Measurements from ENCODE around the gene BAG3. TPM values are rescaled to one million over a fixed set of nuclear protein-coding genes. Genes with fewer than 3 reads are reported as not detected.

The BAG3 gene
- total and polyA plus RNA-seq, 2 of the 8 experiments (the other 6 are each of a cell fraction or from before 2014, with no cell fraction given) = 3.5 to 13.3 TPM

GRCh38 chr10:119724593-119725516 lies 73.7 kb downstream of the BAG3 start:
- H3K9ac ChIP-seq (replicated peaks in 1 of 4; ENCODE audit: extremely low read depth in 1 of 4, low read depth in 3 of 4, low read length in 3 of 4) = peak overlapping the region in 3 of 4 experiments; percentile 76 to 81 (median 79); a peak in 5 of 7 replicates
- H2AFZ ChIP-seq (ENCODE audit: low read length) = no peak overlapping the region
- H3K23ac ChIP-seq (ENCODE audit: insufficient read length) = no peak overlapping the region
- peak overlapping the region; percentile 45 to 99 (median 76) for H3K4me3 ChIP-seq (ENCODE audit: extremely low read depth in 1 of 4, insufficient read depth in 2 of 4, low read depth in 3 of 4, low read length in 4 of 4)
- peak overlapping the region; percentile 64 to 86 for H3K4me2 ChIP-seq (ENCODE audit: insufficient read depth in 1 of 2, low read depth in 2 of 2, low read length in 2 of 2)
- H3K79me1 ChIP-seq (ENCODE audit: low read depth, low read length) = peaks cover 3% of the 10 kb centered on the region; the same call in 1 of the 2 replicates
- peak overlapping the region; percentile 87; the same call in 1 of the 2 replicates for H2BK12ac ChIP-seq (ENCODE audit: low read depth, low read length)
- 0 out of 2 replicates have a peak overlapping the region, but pooled peaks have one; percentile 65 for H2AK5ac ChIP-seq (ENCODE audit: low read depth, low read length)
- H3K23me2 ChIP-seq (ENCODE audit: low read depth, low read length) = peaks cover 15% of the 10 kb centered on the region
- DNase-seq (ENCODE audit: low read depth in 1 of 2, low spot score in 2 of 2) (peak in 1 of 2 experiments; percentile 59), FAIRE-seq (no peak)
- no peak overlapping the region for H2BK20ac ChIP-seq (ENCODE audit: low read length)
- no peak overlapping the region for H3K27ac ChIP-seq (ENCODE audit: low read depth, low read length)
- H3K9me3 ChIP-seq (ENCODE audit: insufficient read depth in 2 of 2, low read depth in 1 of 2, low read length in 1 of 2) = peaks cover 3 to 14% of the 10 kb centered on the region in 2 experiments; a peak in 2 of 4 replicates
- H3K56ac ChIP-seq (replicated peaks; ENCODE audit: insufficient read length, low read depth, low read length) = no peak overlapping the region
- H4K5ac ChIP-seq (ENCODE audit: insufficient read length, low read depth, low read length) = peak overlapping the region; percentile 86
- no peak overlapping the region for H3K14ac ChIP-seq (ENCODE audit: insufficient read length)
- POLR2A ChIA-PET (ENCODE audit: partially characterized antibody) = interaction anchor here (0.5 to 2.9 kb wide), 10 partner anchors 9 to 74 kb away, joined by 3 to 17 read pairs (median 4); partner anchors contain the start of gene BAG3
- CTCF ChIA-PET (ENCODE audit: partially characterized antibody) = interaction anchor here (0.8 to 2.5 kb wide), 8 partner anchors 11 to 81 kb away, joined by 3 to 9 read pairs (median 4); no protein-coding TSS in a partner anchor
- peak overlapping the region; percentile 71; the same call in 1 of the 2 replicates for H4K8ac ChIP-seq (ENCODE audit: extremely low read depth, insufficient read depth, low read length)
- peaks cover 2 to 6% of the 10 kb centered on the region in 2 experiments for H4K20me1 ChIP-seq (replicated peaks in 1 of 2; ENCODE audit: control insufficient read depth in 1 of 2, insufficient read depth in 2 of 2, low read length in 2 of 2)
- peaks cover 4 to 13% (median 8%) of the 10 kb centered on the region in 4 experiments; a peak in 5 of 7 replicates for H3K4me1 ChIP-seq (replicated peaks in 1 of 4; ENCODE audit: control insufficient read depth in 3 of 4, insufficient read depth in 4 of 4, low read length in 3 of 4)
- peak overlapping the region; percentile 80; the same call in 1 of the 2 replicates for H2BK5ac ChIP-seq (ENCODE audit: low read depth, low read length)
- peak overlapping the region; percentile 81 for H3K18ac ChIP-seq (ENCODE audit: extremely low read depth, low read length)
- peak overlapping the region; percentile 71 for H3K4ac ChIP-seq (replicated peaks; ENCODE audit: insufficient read length, low read depth, low read length)
- TF ChIP-seq RBBP5 (IDR thresholded peaks at IDR 0.05; ENCODE audit: borderline replicate concordance, low read depth, low read length) = no peak
- peak; percentile 62 for TF ChIP-seq MAX (IDR thresholded peaks at IDR 0.05)
- 0 out of 4 replicates have a peak, but pooled peaks of 1 of the 2 experiments have one; percentile 2 for TF ChIP-seq SIN3A (conservative IDR thresholded peaks at IDR 0.05 in 1 of 2, IDR thresholded peaks at IDR 0.05 in 1 of 2; ENCODE audit: low read depth in 1 of 2, low read length in 2 of 2)
- peak; percentile 46; the same call in 1 of the 2 replicates for TF ChIP-seq E2F6 (IDR thresholded peaks at IDR 0.05)
- TF ChIP-seq NANOG (IDR thresholded peaks at IDR 0.05; ENCODE audit: insufficient read depth, low read depth, low read length, poor library complexity, severe bottlenecking) = no peak
- no peaks in the 10 kb centered on the region; a peak in 1 of 8 replicates for H3K36me3 ChIP-seq (ENCODE audit: control insufficient read depth in 2 of 4, insufficient read depth in 4 of 4, low read length in 3 of 4)
- H3K79me2 ChIP-seq (ENCODE audit: control insufficient read depth in 1 of 2, insufficient read depth in 2 of 2, low read length in 2 of 2) = peaks cover 0 to 32% of the 10 kb centered on the region in 2 experiments; a peak in 3 of 4 replicates
- H3K27me3 ChIP-seq (replicated peaks in 1 of 4; ENCODE audit: control insufficient read depth in 3 of 4, extremely low read depth in 1 of 4, insufficient read depth in 3 of 4, low read length in 3 of 4) = no peaks in the 10 kb centered on the region
- peak overlapping the region; percentile 46 for H2BK15ac ChIP-seq (ENCODE audit: low read length)
- H4K91ac ChIP-seq (replicated peaks; ENCODE audit: insufficient read length, low read length) = peak overlapping the region; percentile 49
- no peak overlapping the region for H2BK120ac ChIP-seq (replicated peaks; ENCODE audit: low read depth, low read length)
- WGBS, 2 experiments (ENCODE audit: extremely low coverage in 1 of 2, insufficient coverage in 1 of 2, insufficient read length in 1 of 2, insufficient replicate concordance in 2 of 2, low coverage in 1 of 2, low lambda C conversion rate in 2 of 2, missing lambda C conversion rate in 1 of 2) = 47% methylated on average over 21 of the region's 21 CpGs; no CpG with 5 or more reads in 1 of the 2 experiments

All from H1 (cell line).